Measurements from ENCODE around the gene ERG.

GRCh38 chr21:38454702-38455101, 43.6 kb downstream of the ERG start:
- TF ChIP-seq POLR2A (IDR thresholded peaks at IDR 0.05; ENCODE audit: low read length): no peak
- TF ChIP-seq GATA1 (IDR thresholded peaks at IDR 0.05; ENCODE audit: low read depth, low read length): no peak
